GM21825 (cell line): ENCODE measurements around the gene FILIP1.

Experiments used
- ATAC-seq: cut with Tn5 transposase; IDR thresholded peaks from one replicate; pipeline ENCODE4 v1.9.1; 2021; ENCODE audit warnings: mild to moderate bottlenecking, moderate library complexity; ENCODE audit not compliant: unreplicated experiment

FILIP1 gene

DNA sequence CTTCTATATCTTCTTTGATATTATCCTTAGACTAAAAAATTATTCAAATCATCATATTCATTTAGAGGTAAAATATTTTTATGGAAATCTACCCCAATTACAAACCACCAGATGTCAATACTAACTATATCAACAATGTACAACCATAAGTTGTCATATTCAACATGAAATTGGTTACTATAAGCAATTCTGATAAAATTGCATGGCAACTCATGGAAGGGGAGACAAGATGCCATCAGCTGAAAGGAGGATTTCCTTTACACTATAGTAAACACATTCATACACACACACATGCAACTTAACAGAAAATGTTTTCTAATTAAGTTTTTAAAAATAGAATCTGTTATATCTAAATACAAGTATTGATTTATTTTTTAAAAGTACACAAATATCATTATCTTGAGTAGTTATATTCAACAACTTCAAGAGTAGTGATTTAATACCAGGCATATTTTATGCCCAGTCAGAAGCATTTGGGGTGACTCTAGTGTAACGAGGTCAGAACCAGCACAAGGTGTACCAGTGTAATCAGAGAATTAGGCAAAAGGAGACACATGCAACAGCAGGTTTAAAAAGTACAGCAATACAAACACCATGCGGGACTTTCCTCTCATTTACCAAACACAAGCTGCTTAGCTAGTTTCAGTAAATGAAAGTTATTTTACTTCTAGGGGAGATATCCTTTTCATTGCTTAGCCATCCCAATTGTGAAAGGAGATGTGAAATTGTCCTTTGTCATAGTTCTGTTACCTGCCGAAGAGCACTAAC lies 1.0 kb downstream of the FILIP1 start:
- no peak for ATAC-seq

DNA sequence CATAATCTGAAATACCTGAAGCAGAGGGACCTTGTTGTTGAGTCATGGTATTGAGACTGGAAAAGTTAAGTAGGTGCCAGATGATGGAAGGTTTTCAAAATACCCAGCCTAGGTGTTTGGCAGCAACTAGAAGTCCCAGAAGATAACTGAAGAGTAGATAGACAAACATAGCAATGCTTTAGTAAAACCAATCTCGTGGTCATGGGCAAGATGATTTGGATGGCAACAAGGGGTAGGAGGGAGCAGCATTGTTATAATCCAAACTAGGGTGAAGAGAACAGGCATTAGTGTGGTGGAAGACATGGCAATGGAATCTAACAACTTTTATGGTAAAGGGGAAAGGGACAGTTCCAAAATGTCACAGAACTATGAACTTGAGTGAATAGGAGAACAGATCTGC lies 2.3 kb downstream of the FILIP1 start:
- ATAC-seq = no peak

DNA sequence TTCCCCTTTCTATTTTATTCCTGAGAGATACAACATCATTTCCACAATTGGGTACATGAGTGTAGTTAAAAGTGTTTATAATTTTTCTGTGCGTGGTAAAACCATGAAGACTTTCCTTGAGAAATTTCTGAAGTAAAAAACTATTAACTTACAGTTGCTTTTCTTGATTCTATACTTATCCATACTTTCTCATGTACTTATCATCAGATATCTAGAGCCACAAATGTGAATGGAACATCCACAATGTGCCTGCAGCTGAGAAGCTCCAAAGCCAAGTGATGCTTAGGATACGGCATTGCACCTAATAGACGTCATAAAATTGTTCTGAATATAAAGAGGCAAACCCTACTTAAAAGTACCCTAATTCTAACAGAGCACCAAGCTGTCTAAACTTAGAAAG lies 2.9 kb downstream of the FILIP1 start:
- ATAC-seq = no peak

DNA sequence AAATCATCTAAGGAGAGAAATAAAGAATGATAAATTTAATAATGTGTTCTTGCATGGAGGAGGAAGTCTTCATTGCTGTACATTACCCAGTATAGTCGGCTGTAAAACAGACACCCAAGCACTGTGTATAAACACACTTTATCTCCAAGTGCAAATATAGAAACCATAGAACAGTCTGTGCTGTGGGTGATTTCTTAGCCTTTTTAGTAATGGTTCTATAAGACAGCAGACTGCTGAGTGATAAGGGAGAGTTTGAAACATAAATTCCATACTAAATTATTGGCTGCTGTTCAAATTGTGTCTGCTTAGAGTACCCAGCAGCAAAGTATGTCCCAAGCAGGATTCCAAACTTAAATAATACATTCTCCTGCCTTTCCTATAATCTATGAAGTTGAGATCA lies 4.6 kb downstream of the FILIP1 start:
- ATAC-seq = no peak

DNA sequence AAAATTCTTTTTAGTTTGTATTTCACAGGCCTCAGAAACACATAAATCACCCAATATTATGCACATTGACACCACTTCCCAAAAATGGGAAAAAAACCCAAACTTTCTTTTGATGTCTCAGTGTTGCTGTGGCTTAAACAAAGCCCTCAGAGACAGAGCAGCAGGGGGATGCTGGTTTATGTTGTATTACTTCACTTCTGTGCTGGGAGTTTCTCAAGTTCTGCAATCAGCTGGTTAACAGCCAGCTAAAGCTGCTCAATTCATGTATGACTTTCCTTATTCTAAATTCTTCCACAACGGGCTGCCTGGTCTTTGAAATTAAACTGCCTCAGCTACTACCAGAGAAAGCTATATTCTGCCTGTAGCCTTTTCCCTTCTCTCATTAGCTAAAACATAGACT lies 5.6 kb downstream of the FILIP1 start:
- ATAC-seq = no peak

DNA sequence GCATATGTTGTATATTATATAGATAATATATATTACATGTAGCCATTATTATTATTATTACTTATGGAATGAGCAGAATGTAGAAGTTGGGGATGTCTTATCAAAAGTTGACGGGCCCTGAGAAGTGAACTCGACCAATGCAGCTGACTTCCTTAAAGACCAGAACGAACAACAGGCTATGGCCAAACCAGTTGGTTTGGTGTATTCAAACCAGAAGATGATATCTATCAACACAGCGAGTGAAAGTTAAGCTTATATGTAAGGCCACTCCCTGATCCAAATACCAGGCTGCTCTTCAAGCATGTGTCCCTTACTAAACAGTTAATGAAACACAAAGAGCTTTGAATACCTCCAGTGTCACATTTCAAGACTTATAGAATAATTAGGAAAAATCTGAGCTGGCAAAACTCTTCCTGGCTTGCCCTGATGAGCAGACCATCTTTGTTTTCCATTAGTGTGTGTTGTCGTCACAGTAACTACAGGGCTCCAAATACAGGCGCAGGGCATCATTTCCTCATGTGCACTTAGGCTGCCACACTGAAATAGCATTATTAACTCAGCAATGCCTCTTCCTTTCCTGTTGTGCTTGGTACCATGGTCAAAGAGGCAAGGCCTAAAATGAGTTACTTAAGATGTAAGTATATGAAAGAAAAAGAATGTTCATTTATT lies 6.6 kb downstream of the FILIP1 start:
- no peak for ATAC-seq

DNA sequence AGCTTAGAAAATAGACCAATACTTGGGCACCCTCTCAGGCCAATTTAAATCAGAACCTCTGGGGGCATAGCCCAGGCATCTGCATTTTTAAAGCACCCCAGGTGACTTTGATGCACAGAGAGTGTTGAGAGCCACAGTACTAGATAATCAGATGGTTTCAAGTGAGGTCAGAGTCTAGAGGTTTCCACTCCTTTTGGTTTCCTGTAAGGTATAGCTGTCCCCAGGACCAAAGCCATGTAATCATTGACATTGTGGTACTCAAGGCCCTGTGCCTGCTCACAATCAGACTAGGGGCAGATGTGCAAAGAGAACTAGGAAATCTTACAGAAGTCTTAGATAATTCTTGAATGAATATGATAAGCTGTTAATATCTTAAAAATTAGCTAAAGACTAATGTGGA lies 9.1 kb downstream of the FILIP1 start:
- peak; percentile 94 for ATAC-seq

DNA sequence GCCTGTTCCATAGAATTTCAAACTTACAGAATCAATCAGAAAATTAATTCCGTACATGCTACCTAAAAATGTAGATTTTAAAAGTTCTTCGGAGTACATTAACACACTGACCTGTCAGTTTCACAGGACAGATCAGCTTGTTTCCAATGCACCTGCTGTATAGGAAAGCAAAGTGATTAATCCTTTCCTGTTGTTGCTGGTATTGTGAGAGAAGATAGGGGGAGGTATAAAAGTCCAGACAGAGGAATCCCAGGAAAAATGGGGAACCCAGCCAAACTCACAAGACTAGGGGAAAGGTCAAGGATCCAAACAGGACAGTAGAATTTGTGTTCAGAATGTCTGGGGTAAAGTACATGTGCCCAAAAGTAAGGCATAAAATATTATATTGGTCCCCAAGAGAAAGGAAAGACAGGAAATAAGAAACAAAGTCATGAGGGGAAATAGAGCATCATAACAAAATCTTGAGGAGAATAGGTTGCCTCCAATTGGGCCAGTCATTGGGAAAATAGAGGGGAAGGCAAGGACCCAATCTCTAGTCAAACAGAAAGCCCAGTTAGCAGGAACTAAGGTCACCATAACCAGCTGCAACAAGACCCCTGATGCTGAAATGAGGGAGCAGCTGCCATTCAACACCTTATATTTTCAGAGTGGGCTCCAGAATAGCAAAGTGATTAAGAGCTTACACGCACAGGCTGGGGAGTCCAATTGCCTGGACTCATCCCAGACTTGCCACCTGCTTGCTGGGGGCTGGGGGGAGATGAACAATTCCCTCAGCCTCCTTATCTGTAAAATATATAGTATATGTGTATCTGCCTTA lies 10.3 kb downstream of the FILIP1 start:
- ATAC-seq = no peak

DNA sequence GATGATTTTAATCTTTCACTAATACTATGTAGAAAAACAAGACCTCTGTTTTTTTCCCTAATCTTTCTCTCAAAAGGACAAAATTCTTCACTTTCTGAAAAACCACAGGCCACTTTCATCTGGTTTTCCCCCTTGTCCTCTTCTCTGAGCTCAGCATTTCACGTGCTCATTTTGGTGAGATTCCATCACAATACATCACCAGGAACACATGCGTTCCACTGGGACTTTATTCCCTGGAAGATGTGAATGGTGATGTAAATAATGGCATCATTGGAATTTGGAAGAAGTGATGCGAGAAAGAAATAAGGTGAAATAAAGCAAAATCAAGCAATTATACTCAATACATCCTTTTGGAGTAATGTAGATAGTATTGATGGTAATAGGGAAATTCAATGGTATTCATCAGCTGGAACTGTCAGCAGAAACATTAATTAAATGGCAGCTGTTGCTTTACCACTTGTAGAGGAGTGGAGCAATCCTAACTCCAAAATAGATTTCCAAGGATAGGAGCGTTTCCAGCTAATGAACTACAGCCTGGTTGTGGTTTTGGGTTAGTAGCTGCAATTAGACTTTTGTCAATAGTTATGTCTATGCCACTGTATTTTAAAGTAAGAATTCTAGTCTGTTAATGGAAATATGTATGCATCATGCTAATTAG lies 11.5 kb downstream of the FILIP1 start:
- ATAC-seq = no peak

DNA sequence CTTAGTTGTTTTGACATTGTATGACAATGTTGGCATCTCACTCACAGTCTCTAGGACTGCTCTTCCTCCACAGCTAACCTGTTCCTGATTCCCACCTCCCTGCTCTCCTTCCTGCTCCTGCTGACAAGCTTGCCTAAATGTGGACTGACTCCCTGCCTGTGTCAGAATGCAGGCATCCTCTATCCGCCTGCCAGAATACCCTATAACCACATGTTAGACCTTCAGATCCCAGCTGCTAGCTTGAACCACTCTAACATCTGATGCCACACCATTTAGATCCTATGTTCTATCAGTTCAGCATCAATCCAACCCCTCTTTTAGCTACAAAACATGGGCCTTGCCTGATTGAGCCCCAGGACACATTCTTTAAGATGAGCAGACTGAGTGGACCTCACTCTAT lies 12.2 kb downstream of the FILIP1 start:
- ATAC-seq = no peak

DNA sequence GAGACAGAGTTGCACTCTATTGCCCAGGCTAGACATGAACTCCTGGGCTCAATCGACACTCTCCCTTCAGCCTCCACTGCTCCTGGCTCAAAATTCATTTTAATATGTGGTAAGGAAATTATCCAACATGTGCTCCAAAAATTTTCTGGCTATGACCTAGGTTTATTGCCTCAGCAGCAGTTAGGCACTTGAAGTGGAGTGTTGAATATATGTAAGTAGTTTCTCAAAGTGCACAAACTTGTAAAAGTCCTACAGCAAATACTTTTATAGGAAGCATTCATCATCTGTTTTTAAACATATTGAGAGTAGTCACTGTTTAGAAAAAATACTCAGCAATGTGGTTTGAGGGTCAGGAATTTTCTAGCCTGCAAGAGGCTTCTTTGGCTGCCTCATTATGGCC lies 13.2 kb downstream of the FILIP1 start:
- no peak for ATAC-seq

DNA sequence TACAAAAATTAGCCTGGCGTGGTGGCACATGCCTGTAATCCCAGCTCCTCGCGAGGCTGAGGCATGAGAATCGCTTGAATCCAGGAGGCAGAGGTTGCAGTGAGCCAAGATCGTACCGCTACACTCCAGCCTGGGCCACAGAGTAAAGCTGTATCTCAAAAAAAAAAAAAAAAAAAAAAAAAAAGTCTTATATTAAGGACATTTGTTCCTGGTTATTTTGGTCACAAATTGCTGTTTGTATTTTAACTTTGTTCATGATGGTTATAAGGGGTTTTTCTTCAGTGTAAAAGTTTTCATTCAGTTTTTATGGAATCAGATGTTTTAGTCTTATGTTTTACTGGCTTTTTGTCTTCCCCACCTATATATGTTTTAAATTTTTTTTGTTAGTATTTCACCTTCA lies 13.9 kb downstream of the FILIP1 start:
- no peak for ATAC-seq

DNA sequence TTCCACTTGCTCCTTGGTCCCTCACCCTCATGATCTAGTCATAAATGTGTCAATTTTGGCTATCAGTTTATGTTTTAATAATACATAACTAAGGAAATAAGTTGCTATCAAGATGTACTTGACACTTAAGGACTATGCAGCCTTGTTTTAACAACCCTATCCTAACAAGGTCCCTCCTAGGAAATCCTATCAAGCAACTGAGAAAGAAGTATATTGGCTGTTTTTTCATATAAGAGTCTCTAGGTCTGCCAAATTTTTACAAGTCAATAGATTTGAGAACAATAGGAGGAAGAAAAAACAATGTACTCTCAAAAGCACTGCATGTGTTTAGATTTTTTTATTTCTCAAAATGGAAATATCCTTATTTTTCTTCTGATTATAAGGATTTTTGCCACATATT lies 14.7 kb downstream of the FILIP1 start:
- ATAC-seq = no peak

DNA sequence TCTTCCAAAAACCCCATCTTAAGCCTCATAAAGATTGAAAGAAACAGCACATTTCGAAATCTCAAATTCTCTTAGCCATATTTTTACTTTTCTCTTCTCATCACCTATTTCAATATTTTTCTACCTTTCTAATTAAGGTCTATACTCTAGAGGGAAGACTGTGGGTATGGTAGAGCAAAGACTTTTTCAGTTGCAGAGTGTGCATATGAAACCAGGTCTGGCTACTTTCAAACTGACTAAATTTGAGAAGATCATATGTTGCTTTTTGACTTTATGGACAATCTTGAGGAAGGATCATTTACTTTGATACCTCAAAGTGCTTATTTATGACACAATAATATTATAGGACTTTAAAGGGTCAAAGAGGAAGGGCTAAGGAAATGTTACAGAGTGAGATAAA lies 20.7 kb downstream of the FILIP1 start:
- no peak for ATAC-seq

DNA sequence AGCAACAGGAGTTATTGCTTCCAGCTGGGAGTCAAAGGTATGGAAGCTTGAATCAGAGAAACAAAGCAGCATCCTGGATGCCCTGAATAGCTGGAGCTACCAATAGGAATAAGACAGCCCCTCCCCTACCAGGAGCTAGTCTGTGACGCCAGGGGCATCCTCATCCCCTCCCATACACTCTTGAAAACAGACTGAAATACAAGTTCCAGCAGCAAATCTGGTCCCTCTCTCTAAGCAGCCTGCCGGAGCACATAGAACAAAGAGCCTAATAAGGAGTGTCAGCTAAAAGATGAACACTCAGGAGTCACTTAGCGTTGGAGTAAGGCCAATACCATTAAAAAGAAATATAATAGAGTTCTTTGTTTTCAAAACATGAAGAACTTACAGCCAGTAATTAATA lies 25.6 kb downstream of the FILIP1 start:
- no peak for ATAC-seq

DNA sequence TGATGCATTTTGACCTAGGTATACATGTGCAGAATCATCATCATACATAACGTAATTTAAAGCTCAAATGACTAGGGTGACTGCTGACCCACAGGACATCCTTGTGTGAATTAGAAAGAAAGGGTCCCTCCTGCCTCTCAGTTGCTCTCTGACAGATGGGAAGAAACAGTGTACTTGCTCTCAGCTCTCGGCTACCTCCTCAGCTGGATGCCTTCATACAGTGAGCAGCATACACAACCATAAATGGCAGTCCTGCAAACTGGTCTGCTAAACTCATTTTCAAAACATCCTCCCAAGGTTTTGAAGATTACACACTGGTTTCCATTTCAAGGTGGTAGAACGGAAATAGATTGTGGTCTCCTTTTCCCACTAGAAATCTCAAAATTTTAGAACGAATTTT lies 26.3 kb downstream of the FILIP1 start:
- ATAC-seq = no peak

DNA sequence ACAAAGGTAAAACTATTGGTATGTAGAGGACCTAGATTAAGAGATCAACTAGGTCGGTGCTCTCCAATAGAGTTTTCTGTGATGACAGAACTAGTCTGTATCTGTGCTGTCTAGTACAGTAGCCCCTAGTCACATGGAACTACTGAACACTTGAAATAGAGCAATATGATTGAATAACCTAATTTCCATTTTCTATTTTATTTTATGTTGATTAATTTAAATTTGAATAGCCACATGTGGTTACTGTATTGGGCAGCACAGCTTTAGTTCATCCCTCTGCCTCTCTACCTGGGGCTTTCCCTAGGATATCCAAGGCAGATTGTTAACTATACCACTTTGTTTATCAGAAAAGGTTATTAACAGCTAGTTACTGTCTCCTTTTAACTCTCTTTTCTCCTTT lies 27.0 kb downstream of the FILIP1 start:
- ATAC-seq = no peak

DNA sequence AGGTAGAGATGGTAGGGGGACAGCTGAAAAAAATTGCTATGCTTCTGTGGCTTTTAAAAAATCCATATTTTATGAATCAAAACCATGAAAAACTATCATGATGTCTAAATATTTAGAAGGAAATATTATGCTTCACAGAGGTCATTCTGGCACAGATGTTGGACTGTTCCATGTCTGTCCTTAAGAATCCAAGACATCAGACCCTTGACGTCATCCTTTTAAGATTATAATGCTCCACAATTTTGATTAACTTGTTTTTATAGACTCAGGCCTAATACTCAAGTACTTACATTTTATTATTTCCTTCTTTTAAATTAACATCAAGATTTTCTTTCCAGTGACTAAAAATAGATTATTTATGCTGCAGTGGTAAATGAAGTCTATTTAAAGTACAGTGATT lies 29.7 kb downstream of the FILIP1 start:
- no peak for ATAC-seq

DNA sequence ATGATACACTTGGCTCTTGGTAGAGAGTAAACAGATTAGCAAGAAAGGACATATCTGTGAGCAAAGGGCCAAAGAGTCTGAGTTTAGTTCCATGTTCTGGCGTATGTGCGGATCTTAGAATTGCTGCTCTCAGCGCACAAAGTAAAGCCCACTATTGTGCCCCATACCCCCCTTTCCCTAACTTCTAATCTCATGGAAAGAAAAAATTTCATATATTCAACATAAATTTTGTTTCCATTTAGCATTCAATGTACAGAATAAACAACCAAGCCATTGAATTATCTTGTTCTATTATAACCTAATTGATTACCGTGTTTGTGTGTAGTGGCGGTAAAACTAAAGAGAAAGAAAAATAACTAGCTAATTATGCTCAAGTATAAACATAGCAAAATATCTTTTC lies 30.5 kb downstream of the FILIP1 start:
- no peak for ATAC-seq

DNA sequence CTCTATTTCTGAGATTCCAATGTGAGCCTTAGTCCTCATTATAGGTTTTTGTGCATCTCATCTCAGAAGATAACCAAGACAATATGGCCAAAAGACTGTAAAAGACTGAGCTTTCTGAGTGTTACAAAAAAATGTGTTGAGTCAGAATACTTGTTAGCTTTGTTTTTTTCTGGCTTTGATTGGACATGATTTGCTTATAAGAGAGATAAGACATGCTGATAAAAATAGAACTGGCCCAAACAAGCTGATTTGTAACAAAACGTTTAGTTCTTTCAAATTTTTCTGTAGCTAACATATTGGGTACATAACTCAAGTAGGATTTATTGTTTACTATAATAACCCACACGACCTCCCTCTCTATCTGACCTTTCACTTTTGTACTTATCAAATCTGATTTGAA lies 32.9 kb downstream of the FILIP1 start:
- no peak for ATAC-seq

DNA sequence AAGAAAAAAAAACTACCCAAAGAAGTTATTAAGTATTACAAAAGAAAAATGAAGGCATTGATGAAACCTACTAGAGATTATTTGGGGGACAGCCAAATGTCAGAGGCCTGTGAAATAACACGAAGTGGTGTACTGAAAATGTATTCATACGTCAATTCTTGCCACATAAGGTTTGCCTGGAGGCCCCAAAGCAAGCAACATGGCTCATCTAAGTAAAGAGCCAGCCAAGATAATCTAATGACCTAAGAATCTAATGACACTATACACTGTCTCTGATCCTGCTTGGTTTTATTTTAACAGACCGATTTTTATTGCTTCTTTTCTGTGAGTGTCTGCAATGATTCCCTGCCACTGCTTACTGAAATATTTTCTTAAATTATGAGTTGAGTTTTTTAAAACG lies 34.7 kb downstream of the FILIP1 start:
- ATAC-seq = no peak
